Hypothalamus (tissue), 51 donors: Measurements from ENCODE around the gene RAB36.

Source experiments
- DNase-seq, 51 donors: peaks; one replicate each; lab custom pipeline; 2025; lab: John Stamatoyannopoulos, UW

Gene RAB36

GRCh38 chr22:23178512-23179254, 33.4 kb downstream of the RAB36 start:
- peak in 43 of 51 donors; percentile 8 to 83 (median 50) for DNase-seq

GRCh38 chr22:23179381-23180299, 34.4 kb downstream of the RAB36 start:
- DNase-seq = peak in 27 of 51 donors; percentile 38 to 70 (median 55)

GRCh38 chr22:23180301-23180892, 35.1 kb downstream of the RAB36 start, which contains the start of gene BCR:
BCR (plus strand) TSS chr22:23180509; CDS start chr22:23180961, 452 bp downstream.
- DNase-seq = peak in 42 of 51 donors; percentile 23 to 78 (median 55)

- DNase-seq = peak in 2 of 51 donors; percentile 28 to 31
These were observed 35.8 kb downstream of the RAB36 start for GRCh38 chr22:23180893-23181720.

- no peak for DNase-seq
These were observed 36.5 kb downstream of the RAB36 start for GRCh38 chr22:23181721-23182308.

- peak in 12 of 51 donors; percentile 8 to 49 (median 22) for DNase-seq
These were observed 37.2 kb downstream of the RAB36 start for GRCh38 chr22:23182309-23183060.

- DNase-seq = peak in 44 of 51 donors; percentile 18 to 89 (median 64)
These were observed 37.9 kb downstream of the RAB36 start for GRCh38 chr22:23183061-23183698.

GRCh38 chr22:23184100-23184763, 39.0 kb downstream of the RAB36 start:
- no peak for DNase-seq

GRCh38 chr22:23184764-23185113, 39.5 kb downstream of the RAB36 start:
- DNase-seq = no peak

GRCh38 chr22:23187211-23187610, 41.9 kb downstream of the RAB36 start:
- no peak for DNase-seq

GRCh38 chr22:23187871-23188700, 42.8 kb downstream of the RAB36 start:
- peak in 9 of 51 donors; percentile 13 to 59 (median 21) for DNase-seq

GRCh38 chr22:23190526-23190925, 45.2 kb downstream of the RAB36 start:
- peak in 7 of 51 donors; percentile 15 to 49 (median 22) for DNase-seq

- no peak for DNase-seq
These were observed 46.9 kb downstream of the RAB36 start for GRCh38 chr22:23192133-23192532.

GRCh38 chr22:23192558-23192957, 47.3 kb downstream of the RAB36 start:
- DNase-seq = no peak

- no peak for DNase-seq
These were observed 48.0 kb downstream of the RAB36 start for GRCh38 chr22:23193196-23193827.

GRCh38 chr22:23193882-23194281, 48.6 kb downstream of the RAB36 start:
- peak in 2 of 51 donors; percentile 14 to 72 for DNase-seq
